Skeletal muscle tissue (tissue), 4 donors: ENCODE data around the gene SPOCK3. TPM values are rescaled to one million over a fixed set of nuclear protein-coding genes. Genes with fewer than 3 reads are reported as not detected.
"Not testable (repeated sequence)": the region's sequence is repeated elsewhere in the genome, so short reads cannot be mapped to it uniquely, and the experiment has no call there.

ENCODE experiments used
- H3K27ac ChIP-seq: one replicate; pipeline ENCODE4 v1.7.0; 2013; ENCODE audit warnings: mild to moderate bottlenecking, low read depth, low read length, inconsistent platforms
- H3K27me3 ChIP-seq, 3 donors: one replicate each; pipeline ENCODE4 v1.7.0; 2013; ENCODE audit warnings: low read length in 3 of 3; ENCODE audit not compliant: control insufficient read depth in 3 of 3, insufficient read depth in 3 of 3
- H3K36me3 ChIP-seq, 3 donors: one replicate each; pipeline ENCODE4 v1.7.0; 2013; ENCODE audit warnings: low read length in 3 of 3; ENCODE audit not compliant: control insufficient read depth in 3 of 3, insufficient read depth in 3 of 3
- H3K4me1 ChIP-seq, 3 donors: one replicate each; pipeline ENCODE4 v1.7.0; 2013; ENCODE audit warnings: low read length in 3 of 3, mild to moderate bottlenecking in 3 of 3; ENCODE audit not compliant: control insufficient read depth in 3 of 3, insufficient read depth in 3 of 3
- H3K4me3 ChIP-seq, 3 donors: one replicate each; pipeline ENCODE4 v1.7.0; 2013; ENCODE audit warnings: low read length in 3 of 3
- H3K9ac ChIP-seq, 3 donors: one replicate each; pipeline ENCODE4 v1.7.0; 2013; ENCODE audit warnings: low read length in 3 of 3, mild to moderate bottlenecking in 3 of 3, moderate library complexity in 2 of 3, low read depth in 1 of 3
- H3K9me3 ChIP-seq, 3 donors: one replicate each; pipeline ENCODE4 v1.7.0; 2013; ENCODE audit warnings: low read length in 3 of 3; ENCODE audit not compliant: control insufficient read depth in 3 of 3
- total RNA-seq: library from RNA; depleted of rRNA; stranded (reverse); fragments of >200 nt; gene quantifications from one replicate; pipeline ENCODE4 v1.2.3, GENCODE V29; 2014
- donor health status: Osteomylitis.

SPOCK3 gene
- total RNA-seq, 1 donor from 2014 or later, result 1.0 TPM

GRCh38 chr4:166989886-166990285, 244.4 kb downstream of the SPOCK3 start:
- H3K27me3 ChIP-seq, result no peaks in the 10 kb centered on the region
- no peak overlapping the region for H3K9ac ChIP-seq
- H3K36me3 ChIP-seq, result no peaks in the 10 kb centered on the region
- no peak overlapping the region for H3K27ac ChIP-seq
- H3K4me1 ChIP-seq, result no peaks in the 10 kb centered on the region
- H3K9me3 ChIP-seq, result no peaks in the 10 kb centered on the region
- H3K4me3 ChIP-seq, result no peak overlapping the region

GRCh38 chr4:166987026-166987425, 247.3 kb downstream of the SPOCK3 start:
- no peaks in the 10 kb centered on the region for H3K36me3 ChIP-seq
- no peak overlapping the region for H3K27ac ChIP-seq
- no peak overlapping the region for H3K9ac ChIP-seq
- H3K4me1 ChIP-seq, result no peaks in the 10 kb centered on the region
- no peak overlapping the region for H3K4me3 ChIP-seq
- H3K27me3 ChIP-seq, result no peaks in the 10 kb centered on the region
- H3K9me3 ChIP-seq, result no peaks in the 10 kb centered on the region

- H3K27me3 ChIP-seq, result no peaks in the 10 kb centered on the region
- no peaks in the 10 kb centered on the region for H3K36me3 ChIP-seq
- H3K4me1 ChIP-seq, result no peaks in the 10 kb centered on the region
- no peaks in the 10 kb centered on the region for H3K9me3 ChIP-seq
- H3K27ac ChIP-seq, result no peak overlapping the region
- H3K9ac ChIP-seq, result no peak overlapping the region
- no peak overlapping the region for H3K4me3 ChIP-seq
These were observed 252.4 kb downstream of the SPOCK3 start for GRCh38 chr4:166981847-166982246.

GRCh38 chr4:166980419-166980818, 253.9 kb downstream of the SPOCK3 start:
- H3K36me3 ChIP-seq, result no peaks in the 10 kb centered on the region
- H3K9ac ChIP-seq, result no peak overlapping the region
- H3K4me3 ChIP-seq, result no peak overlapping the region
- no peaks in the 10 kb centered on the region for H3K4me1 ChIP-seq
- no peaks in the 10 kb centered on the region for H3K27me3 ChIP-seq
- H3K27ac ChIP-seq, result no peak overlapping the region
- H3K9me3 ChIP-seq, result no peaks in the 10 kb centered on the region

GRCh38 chr4:166977596-166977995, 256.7 kb downstream of the SPOCK3 start:
- no peaks in the 10 kb centered on the region for H3K4me1 ChIP-seq
- no peak overlapping the region for H3K9ac ChIP-seq
- no peaks in the 10 kb centered on the region for H3K27me3 ChIP-seq
- no peak overlapping the region for H3K4me3 ChIP-seq
- no peak overlapping the region for H3K27ac ChIP-seq
- H3K36me3 ChIP-seq, result no peaks in the 10 kb centered on the region
- no peaks in the 10 kb centered on the region for H3K9me3 ChIP-seq

- Histone ChIP-seq H3K27ac (no peak overlapping the region), H3K9me3 (peaks cover 0 to 2% (median 0%) of the 10 kb centered on the region in 3 donors), H3K4me3 (no peak overlapping the region), H3K36me3 (no peaks in the 10 kb centered on the region), H3K4me1 (no peaks in the 10 kb centered on the region), H3K9ac (no peak overlapping the region), H3K27me3 (no peaks in the 10 kb centered on the region)
These were observed 262.2 kb downstream of the SPOCK3 start for GRCh38 chr4:166972071-166972470.

- H3K4me1 ChIP-seq, H3K27ac ChIP-seq, H3K9me3 ChIP-seq, H3K4me3 ChIP-seq, H3K36me3 ChIP-seq, H3K27me3 ChIP-seq, H3K9ac ChIP-seq: not testable (repeated sequence)
These were observed 266.1 kb downstream of the SPOCK3 start for GRCh38 chr4:166968219-166968618.

- Histone ChIP-seq H3K27me3 (no peaks in the 10 kb centered on the region), H3K9ac (no peak overlapping the region), H3K4me1 (no peaks in the 10 kb centered on the region), H3K27ac (no peak overlapping the region), H3K36me3 (no peaks in the 10 kb centered on the region), H3K9me3 (peaks cover 0 to 5% (median 2%) of the 10 kb centered on the region in 3 donors), H3K4me3 (no peak overlapping the region)
These were observed 268.7 kb downstream of the SPOCK3 start for GRCh38 chr4:166965562-166965961.

- H3K9me3 ChIP-seq, result peaks cover 0 to 5% (median 2%) of the 10 kb centered on the region in 3 donors
- H3K4me1 ChIP-seq, result no peaks in the 10 kb centered on the region
- no peak overlapping the region for H3K9ac ChIP-seq
- no peak overlapping the region for H3K4me3 ChIP-seq
- H3K36me3 ChIP-seq, result no peaks in the 10 kb centered on the region
- H3K27me3 ChIP-seq, result no peaks in the 10 kb centered on the region
- no peak overlapping the region for H3K27ac ChIP-seq
These were observed 276.8 kb downstream of the SPOCK3 start for GRCh38 chr4:166957451-166957850.

GRCh38 chr4:166956484-166956883, 277.8 kb downstream of the SPOCK3 start:
- Histone ChIP-seq H3K36me3 (no peaks in the 10 kb centered on the region), H3K27me3 (no peaks in the 10 kb centered on the region), H3K9me3 (peaks cover 0 to 2% (median 0%) of the 10 kb centered on the region in 3 donors), H3K9ac (no peak overlapping the region), H3K4me3 (no peak overlapping the region), H3K27ac (no peak overlapping the region), H3K4me1 (no peaks in the 10 kb centered on the region)

- no peaks in the 10 kb centered on the region for H3K9me3 ChIP-seq
- no peak overlapping the region for H3K9ac ChIP-seq
- no peak overlapping the region for H3K4me3 ChIP-seq
- H3K27me3 ChIP-seq, result no peaks in the 10 kb centered on the region
- H3K4me1 ChIP-seq, result no peaks in the 10 kb centered on the region
- no peak overlapping the region for H3K27ac ChIP-seq
- no peaks in the 10 kb centered on the region for H3K36me3 ChIP-seq
These were observed 292.7 kb downstream of the SPOCK3 start for GRCh38 chr4:166941629-166942028.
